Coronary artery (tissue), 2 donors: ENCODE data around the gene PATE1.

Experiments
- DNase-seq: peaks from one replicate; pipeline ENCODE4 v3.0.0-alpha.2; 2017; ENCODE audit warnings: low spot score
- H3K27ac ChIP-seq, 2 donors: fragments of 200-600 bp; sonication (generic); one replicate each; pipeline ENCODE4 v1.5.1; 2016 to 2019
- H3K4me3 ChIP-seq: fragments of 200-600 bp; sonication (generic); 2 replicates; pipeline ENCODE4 v1.5.1; 2016; ENCODE audit warnings: mild to moderate bottlenecking, moderate library complexity
- CTCF ChIP-seq: fragments of 200-600 bp; sonication (generic); IDR thresholded peaks from one replicate; pipeline ENCODE4 v1.5.1; 2019; ENCODE audit warnings: antibody characterized with exemption

Gene PATE1

DNA sequence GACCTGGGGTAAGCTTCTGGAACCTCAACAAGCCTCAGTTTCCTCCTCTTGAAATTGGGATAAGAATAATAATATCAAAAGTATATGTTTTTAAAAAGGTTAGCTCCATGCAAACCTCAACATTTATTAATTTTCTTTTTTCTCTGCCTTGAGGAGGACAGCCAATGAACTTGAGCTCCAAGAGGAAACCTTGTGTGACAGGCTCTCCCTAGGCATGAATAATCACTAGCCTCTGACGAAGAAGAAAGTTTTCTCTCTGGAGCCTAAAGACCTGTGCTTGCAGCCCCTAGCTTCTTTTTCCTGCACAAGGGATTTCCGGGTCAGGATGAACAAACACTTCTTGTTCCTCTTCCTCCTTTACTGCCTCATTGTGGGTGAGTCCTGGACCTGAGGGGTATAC is 41.7 kb downstream of the PATE1 start, which contains the start of gene PATE3:
Gene PATE3 (plus strand): TSS at position 301 of the 400 bp plus-strand sequence. CDS start 25 bp downstream, at position 326.
- no peak within 1 kb of the TSS for H3K27ac ChIP-seq
- TF ChIP-seq CTCF: no peak

GRCh38 chr11:125790825-125791224 is 44.7 kb downstream of the PATE1 start:
- no peak for DNase-seq
- H3K27ac ChIP-seq: no peak overlapping the region
- H3K4me3 ChIP-seq: no peak overlapping the region
- TF ChIP-seq CTCF: no peak

More for the DNA sequence above, 41.7 kb downstream of the PATE1 start, which contains the start of gene PATE3:
- no peak within 1 kb of the TSS for H3K4me3 ChIP-seq
- no peak for DNase-seq

- no peak for TF ChIP-seq CTCF
- H3K4me3 ChIP-seq: no peak overlapping the region
- no peak overlapping the region for H3K27ac ChIP-seq
- DNase-seq: no peak
Measured at GRCh38 chr11:125797641-125798040, 51.6 kb downstream of the PATE1 start.
